Measurements from ENCODE around the gene FAM83B. TPM values are rescaled to one million over a fixed set of nuclear protein-coding genes. Genes with fewer than 3 reads are reported as not detected.

Gene FAM83B
- not detected in 2 replicates for total RNA-seq

GRCh38 chr6:54846243-54846856 is at the start of gene FAM83B:
Gene FAM83B (plus strand): TSS chr6:54846771. CDS start chr6:54870247, 23,476 bp downstream.

All from vein endothelial cell (primary cell).